IPS-18a (cell line): ENCODE measurements around the gene PCK2.

ENCODE experiments used
- H3K27ac ChIP-seq: one replicate; pipeline ENCODE4 v1.5.1; 2013; ENCODE audit warnings: low read length
- H3K27me3 ChIP-seq: one replicate; pipeline ENCODE4 v1.6.1; 2013; ENCODE audit warnings: mild to moderate bottlenecking, low read length; ENCODE audit not compliant: control insufficient read depth, insufficient read depth
- H3K36me3 ChIP-seq: one replicate; pipeline ENCODE4 v1.6.1; 2013; ENCODE audit warnings: low read depth, low read length; ENCODE audit not compliant: control insufficient read depth
- H3K4me1 ChIP-seq: one replicate; pipeline ENCODE4 v1.6.1; 2013; ENCODE audit warnings: low read depth, low read length; ENCODE audit not compliant: control insufficient read depth
- H3K4me3 ChIP-seq: one replicate; pipeline ENCODE4 v1.5.1; 2013; ENCODE audit warnings: low read length
- H3K9ac ChIP-seq: one replicate; pipeline ENCODE4 v1.6.1; 2013; ENCODE audit warnings: mild to moderate bottlenecking, low read length, moderate library complexity
- H3K9me3 ChIP-seq: one replicate; pipeline ENCODE4 v1.6.1; 2013; ENCODE audit warnings: low read depth, low read length; ENCODE audit not compliant: control insufficient read depth

PCK2 gene

DNA sequence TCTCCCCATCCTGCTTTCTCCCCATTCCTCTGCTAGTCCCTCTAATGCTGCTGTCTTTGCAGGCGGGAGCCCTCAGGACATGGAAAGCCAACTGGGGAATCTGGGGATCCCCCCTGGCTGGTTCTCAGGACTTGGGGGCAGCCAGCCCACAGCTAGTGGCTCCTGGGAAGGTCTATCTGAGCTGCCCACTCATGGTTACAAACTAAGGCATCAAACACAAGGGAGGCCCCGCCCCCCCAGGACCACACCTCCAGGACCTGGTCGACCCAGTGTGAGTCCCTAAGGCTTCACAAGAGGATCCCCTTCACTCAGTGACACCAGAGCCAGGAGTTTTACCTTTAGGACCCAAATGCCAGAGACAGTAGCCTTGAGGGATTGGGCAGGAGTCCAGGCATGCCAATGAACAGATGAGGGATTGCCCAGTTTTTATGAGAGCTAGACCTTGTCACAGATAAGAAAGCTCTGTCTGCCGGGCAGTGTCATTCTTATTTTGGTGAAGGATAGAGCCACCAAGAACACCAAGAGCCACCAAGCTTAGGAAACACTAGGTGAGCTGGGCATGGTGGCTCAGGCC, 30.8 kb upstream of the PCK2 start:
- no peaks in the 10 kb centered on the region for H3K4me1 ChIP-seq
- H3K4me3 ChIP-seq: no peak overlapping the region
- no peak overlapping the region for H3K9ac ChIP-seq
- H3K27ac ChIP-seq: no peak overlapping the region
- no peaks in the 10 kb centered on the region for H3K27me3 ChIP-seq
- no peaks in the 10 kb centered on the region for H3K36me3 ChIP-seq
- H3K9me3 ChIP-seq: no peaks in the 10 kb centered on the region

DNA sequence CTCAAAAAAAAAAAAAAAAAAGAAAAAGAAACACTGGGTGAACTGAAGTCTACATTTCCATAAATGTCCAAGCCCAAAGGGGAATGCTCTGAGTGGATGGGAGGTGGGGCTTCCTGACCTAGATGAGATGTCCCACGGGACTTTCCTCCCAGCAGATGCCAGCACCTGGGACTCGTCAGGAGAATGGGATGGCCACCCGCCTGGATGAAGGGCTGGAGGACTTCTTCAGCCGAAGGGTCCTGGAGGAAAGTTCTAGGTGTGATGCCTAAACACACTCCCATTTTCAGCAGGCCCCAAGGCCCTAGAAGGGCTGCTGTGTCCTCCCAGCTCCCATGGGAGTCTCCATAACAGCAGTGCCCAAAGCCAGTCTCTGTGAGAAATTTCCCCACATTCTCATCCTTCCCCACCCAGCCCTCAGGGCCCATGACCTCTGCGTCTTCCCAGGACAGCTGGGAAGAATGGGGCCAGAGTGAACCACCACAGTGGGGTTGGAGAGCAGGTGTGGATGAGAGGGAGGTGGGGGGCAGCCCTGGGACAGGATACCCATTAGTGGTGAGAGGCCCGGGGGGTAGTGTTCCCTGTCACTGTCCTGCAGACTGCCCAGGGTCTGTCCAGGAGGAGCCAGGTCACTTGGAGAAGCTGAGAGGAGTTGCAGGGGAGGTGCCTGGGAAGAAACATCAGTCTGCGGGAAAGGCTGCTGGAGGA, 29.9 kb upstream of the PCK2 start:
- H3K4me1 ChIP-seq: no peaks in the 10 kb centered on the region
- no peak overlapping the region for H3K9ac ChIP-seq
- no peak overlapping the region for H3K4me3 ChIP-seq
- H3K27ac ChIP-seq: no peak overlapping the region
- no peaks in the 10 kb centered on the region for H3K36me3 ChIP-seq
- H3K9me3 ChIP-seq: no peaks in the 10 kb centered on the region
- no peaks in the 10 kb centered on the region for H3K27me3 ChIP-seq

DNA sequence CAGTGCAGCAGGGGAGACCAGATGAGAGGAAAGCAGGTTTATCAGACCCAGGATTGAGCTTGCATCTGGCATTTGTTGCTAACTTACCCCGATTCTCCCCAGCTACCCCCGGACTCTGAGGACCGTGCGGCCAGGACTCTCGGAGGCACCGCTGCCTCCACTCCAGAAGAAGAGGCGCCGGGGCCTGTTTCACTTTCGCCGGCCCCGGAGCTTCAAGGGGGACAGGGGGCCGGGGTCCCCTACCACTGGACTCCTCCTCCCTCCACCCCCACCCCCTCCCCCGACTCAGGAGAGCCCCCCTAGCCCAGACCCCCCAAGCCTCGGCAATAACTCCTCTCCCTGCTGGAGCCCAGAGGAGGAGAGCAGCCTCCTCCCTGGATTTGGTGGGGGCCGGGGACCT, 29.3 kb upstream of the PCK2 start:
- no peaks in the 10 kb centered on the region for H3K9me3 ChIP-seq
- H3K36me3 ChIP-seq: no peaks in the 10 kb centered on the region
- no peak overlapping the region for H3K27ac ChIP-seq
- no peak overlapping the region for H3K4me3 ChIP-seq
- H3K27me3 ChIP-seq: no peaks in the 10 kb centered on the region
- H3K9ac ChIP-seq: no peak overlapping the region
- H3K4me1 ChIP-seq: no peaks in the 10 kb centered on the region

DNA sequence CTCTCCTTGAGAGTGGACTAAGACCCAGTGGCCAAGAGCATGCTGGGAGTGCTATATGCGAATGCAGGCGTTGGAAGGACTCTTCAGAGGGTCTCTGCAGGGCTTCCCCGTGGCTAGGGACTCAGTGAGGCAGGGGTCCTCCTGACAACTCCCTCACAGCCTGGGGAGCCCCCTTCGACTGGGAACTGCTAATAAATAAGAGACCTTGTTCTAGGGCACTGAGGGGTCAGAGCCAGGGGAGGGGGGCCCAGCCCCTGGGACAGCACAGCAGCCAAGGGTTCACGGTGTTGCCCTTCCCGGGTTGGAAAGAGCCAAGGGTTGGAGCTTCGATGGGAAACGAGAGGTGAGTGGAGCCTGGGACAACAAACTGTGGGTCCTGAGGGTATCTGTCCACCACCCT, 28.7 kb upstream of the PCK2 start:
- no peak overlapping the region for H3K27ac ChIP-seq
- H3K9me3 ChIP-seq: no peaks in the 10 kb centered on the region
- no peak overlapping the region for H3K9ac ChIP-seq
- H3K4me3 ChIP-seq: no peak overlapping the region
- H3K36me3 ChIP-seq: no peaks in the 10 kb centered on the region
- no peaks in the 10 kb centered on the region for H3K27me3 ChIP-seq
- no peaks in the 10 kb centered on the region for H3K4me1 ChIP-seq

- Histone ChIP-seq H3K27ac (no peak overlapping the region), H3K36me3 (no peaks in the 10 kb centered on the region), H3K27me3 (no peaks in the 10 kb centered on the region), H3K4me1 (no peaks in the 10 kb centered on the region), H3K9me3 (no peaks in the 10 kb centered on the region), H3K9ac (no peak overlapping the region), H3K4me3 (no peak overlapping the region)
Measured at GRCh38 chr14:24066496-24067132, 27.5 kb upstream of the PCK2 start.

DNA sequence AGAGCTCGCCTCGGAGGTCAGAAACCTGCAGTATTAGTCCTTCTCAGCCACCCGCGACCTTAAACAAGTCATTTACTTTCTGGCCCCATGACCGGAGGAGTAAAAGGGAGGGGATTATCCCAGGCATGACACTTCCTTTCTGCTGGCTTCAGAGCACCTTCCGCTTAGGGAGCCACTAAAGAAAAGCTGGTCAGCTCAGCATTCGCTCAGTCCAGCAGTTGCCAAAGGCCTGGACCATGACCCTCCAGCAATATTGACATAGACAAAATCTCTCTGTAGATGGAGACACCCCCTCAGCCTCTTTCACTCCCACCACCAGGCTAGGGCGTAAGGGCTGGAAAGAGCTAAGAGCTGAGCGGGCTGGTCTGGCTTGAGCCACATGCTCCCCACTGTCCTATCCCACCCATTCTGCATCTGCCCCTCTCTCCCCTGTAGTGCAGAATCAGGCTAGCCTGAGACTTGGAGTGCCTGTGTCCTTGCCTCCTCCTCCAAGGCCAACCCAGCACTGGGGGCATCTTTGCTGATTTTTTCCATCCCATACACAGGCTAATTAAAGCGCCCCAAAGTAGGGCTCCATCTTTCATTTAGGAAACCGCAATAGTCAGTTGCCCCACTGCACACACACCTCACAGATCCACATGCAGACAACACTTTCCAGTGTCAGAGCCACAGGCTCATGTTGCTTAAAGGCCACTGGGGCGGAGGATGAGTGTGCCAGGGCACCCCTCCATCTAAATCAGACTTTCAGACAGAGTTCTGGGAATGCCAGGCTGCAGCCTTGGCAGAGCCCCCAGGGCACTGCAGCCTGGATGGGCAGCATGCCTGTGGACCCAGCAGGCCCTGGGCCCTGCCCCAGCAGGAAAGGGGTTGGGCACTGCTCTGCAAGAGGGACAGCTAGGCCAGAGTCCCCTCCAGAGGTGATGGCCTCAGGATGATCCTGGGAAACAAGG, 26.7 kb upstream of the PCK2 start:
- H3K27me3 ChIP-seq: no peaks in the 10 kb centered on the region
- H3K4me1 ChIP-seq: no peaks in the 10 kb centered on the region
- H3K36me3 ChIP-seq: no peaks in the 10 kb centered on the region
- no peak overlapping the region for H3K4me3 ChIP-seq
- no peak overlapping the region for H3K27ac ChIP-seq
- H3K9me3 ChIP-seq: no peaks in the 10 kb centered on the region
- H3K9ac ChIP-seq: no peak overlapping the region

DNA sequence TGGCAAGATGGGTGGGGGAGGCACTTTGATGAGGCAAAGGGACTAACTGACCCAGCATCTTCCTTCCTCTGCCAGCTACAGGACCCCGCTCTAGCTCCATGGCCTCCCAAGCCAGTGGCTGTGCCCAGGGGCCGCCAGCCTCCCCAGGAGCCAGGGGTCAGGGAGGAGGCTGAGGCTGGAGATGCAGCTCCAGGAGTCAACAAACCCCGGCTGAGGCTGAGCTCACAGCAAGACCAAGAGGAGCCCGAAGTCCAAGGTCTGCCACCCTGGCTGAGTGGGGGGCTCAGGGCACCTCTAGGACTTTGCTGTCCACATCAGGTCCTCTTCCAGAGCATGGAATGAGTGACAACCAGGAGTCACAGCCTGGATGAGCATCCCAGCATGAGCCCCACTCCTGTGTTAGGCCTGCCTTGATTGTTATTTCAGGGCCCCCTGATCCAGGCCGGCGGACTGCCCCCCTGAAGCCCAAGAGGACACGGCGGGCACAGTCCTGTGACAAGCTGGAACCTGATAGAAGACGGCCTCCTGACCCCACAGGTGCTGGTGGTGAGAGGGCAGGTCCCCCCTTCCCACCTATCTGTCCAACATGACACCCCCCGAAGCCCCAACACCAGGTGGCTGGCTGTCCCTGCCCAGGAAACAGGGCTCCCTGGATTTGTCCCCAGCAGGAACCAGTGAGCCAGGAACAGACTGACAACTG, 25.2 kb upstream of the PCK2 start:
- Histone ChIP-seq H3K27ac (no peak overlapping the region), H3K36me3 (no peaks in the 10 kb centered on the region), H3K4me3 (no peak overlapping the region), H3K4me1 (no peaks in the 10 kb centered on the region), H3K27me3 (no peaks in the 10 kb centered on the region), H3K9me3 (no peaks in the 10 kb centered on the region), H3K9ac (no peak overlapping the region)

DNA sequence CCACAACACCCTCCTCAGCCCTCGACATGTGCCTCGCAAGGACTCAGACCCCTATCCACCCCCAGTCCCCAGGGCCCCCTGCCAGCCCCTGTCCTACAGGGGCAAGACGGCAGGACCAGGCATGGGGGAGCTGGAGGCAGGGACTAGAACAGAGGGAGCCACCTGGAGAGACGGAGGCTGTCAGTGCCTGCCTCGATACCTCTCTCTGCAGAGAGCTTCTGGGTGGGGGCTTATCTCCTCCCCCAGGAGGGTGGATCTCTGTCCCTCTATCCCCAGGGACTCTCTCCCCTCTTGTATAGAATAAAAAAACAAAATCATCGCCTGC, 24.7 kb upstream of the PCK2 start:
- Histone ChIP-seq H3K27me3 (no peaks in the 10 kb centered on the region), H3K9ac (no peak overlapping the region), H3K4me3 (no peak overlapping the region), H3K9me3 (no peaks in the 10 kb centered on the region), H3K36me3 (no peaks in the 10 kb centered on the region), H3K4me1 (no peaks in the 10 kb centered on the region), H3K27ac (no peak overlapping the region)

DNA sequence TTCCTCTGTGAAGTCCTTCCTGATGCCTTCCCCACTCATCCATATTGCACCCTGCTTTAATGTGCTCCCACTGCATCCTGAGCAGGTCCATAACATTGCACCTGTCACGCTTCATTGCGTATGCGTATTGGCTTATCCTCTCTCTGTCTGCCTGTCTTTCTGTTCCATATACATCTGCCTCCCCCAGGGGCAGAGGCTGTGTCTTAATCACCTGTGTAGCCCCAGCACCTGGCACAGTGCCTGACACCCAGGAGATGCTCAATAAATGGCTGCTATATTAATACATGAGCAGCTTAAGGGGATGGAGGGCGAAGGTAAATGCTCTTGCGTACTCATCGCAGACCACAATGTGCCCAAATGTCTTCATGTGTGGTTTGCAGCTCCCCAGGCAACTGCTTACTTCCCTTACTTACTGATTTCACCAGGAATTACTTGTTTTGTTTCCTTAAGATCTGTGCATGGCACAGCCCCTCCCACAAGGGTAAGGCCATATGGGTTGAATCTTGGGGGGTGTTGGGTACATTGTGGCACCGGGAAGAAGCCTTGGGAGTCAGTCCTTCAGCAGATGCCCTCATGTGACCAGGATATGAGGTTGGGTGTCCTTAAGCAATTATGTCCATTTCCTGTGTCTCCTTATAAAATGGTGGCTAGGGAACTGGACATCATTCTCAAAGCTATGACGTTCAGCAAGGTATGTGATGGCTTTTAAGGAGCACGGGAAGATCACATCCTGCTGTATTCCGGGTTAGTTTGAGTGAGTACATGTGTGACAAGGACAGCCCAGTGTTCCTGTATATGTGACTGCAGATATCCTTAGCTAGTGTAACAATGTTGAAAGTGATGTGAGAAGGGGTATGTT, 23.6 kb upstream of the PCK2 start:
- Histone ChIP-seq H3K27me3 (no peaks in the 10 kb centered on the region), H3K9me3 (no peaks in the 10 kb centered on the region), H3K4me3 (no peak overlapping the region), H3K36me3 (no peaks in the 10 kb centered on the region), H3K9ac (no peak overlapping the region), H3K27ac (no peak overlapping the region), H3K4me1 (no peaks in the 10 kb centered on the region)

DNA sequence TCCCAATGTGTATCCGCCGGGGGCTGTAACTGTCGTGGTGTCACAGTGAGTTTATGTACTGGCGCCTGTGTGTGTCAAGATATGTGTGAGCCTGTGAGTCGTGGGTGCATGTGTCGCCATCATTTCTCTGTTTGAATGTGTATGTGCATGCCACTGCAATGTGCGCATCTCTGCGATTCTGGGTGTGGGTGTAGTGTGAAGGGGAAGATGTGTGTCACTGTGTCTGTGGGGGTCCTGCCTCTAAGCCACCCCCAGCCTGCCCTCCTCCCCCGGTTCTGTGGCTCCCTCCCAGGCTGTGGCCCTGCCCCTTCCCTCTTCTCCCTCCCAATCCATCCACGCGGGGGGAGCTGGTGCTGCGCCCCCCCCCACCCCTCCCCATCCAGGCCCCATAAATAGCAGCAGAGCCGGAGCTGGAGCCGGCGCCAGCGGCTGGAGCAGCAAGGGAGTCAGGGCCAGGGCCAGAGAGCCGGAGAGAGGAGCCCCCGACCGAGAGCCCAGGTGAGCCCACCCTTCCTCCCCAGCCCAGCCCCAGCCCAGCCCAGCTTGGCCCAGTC, 22.9 kb upstream of the PCK2 start, which contains the start of gene CPNE6:
Gene CPNE6 (plus strand): TSS at position 419 of the 554 bp plus-strand sequence. CDS start 1,375 bp downstream, outside the sequence.
- no peak within 1 kb of the TSS for H3K27ac ChIP-seq

More for the DNA sequence above, 22.9 kb upstream of the PCK2 start, which contains the start of gene CPNE6:
- H3K9me3 ChIP-seq: no peaks in the 10 kb centered on the region
- H3K27me3 ChIP-seq: no peaks in the 10 kb centered on the region
- H3K4me1 ChIP-seq: no peaks in the 10 kb centered on the region
- no peak within 1 kb of the TSS for H3K4me3 ChIP-seq
- H3K36me3 ChIP-seq: no peaks in the 10 kb centered on the region
- no peak within 1 kb of the TSS for H3K9ac ChIP-seq
